Middle frontal gyrus (tissue), 1 donor: ENCODE measurements around the gene OPRM1.
"Not testable (repeated sequence)": the region's sequence is repeated elsewhere in the genome, so short reads cannot be mapped to it uniquely, and the experiment has no call there.

ENCODE experiments used
- DNase-seq: peaks from one replicate; pipeline ENCODE4 v3.0.0-alpha.2; 2015; ENCODE audit warnings: low spot score; ENCODE audit errors: extremely low spot score

OPRM1 gene

DNA sequence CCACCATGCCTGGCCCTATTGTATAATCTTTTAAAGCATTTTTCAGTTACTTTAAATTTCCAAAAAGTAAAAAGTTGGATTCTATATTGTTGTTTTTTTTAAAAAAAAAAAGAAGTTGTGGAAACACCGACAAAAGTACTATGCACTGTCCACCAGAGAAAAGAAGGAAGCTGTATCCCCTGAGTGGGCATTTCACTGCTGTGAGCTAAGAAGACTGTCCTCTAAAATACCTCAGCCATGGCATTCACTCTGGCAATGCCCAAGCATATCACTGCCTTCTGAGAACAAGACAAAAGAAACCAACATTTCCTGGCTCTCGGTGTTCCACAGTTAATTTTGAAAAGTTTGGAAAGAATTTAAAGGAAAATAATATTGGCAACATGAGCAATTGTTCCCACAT lies 199.8 kb downstream of the OPRM1 start:
- no peak for DNase-seq

DNA sequence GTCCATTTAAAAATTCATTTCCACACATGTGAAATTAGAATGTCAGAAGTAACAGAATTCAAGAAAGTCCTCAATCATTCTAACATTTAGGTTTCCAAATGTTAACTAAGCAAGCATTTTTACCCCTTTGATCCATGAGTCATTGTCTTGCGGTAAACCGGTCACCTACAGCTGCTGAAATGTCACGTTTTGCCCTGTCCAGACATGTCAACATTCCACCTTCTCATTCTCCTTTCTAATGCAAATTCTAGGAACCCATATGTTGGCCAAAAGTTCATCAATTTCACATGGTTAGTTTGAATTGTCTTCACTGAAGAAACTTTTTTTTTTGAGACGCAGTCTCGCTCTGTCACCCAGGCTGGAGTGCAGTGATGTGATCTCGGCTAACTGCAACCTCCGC lies 200.4 kb downstream of the OPRM1 start:
- DNase-seq, result no peak

DNA sequence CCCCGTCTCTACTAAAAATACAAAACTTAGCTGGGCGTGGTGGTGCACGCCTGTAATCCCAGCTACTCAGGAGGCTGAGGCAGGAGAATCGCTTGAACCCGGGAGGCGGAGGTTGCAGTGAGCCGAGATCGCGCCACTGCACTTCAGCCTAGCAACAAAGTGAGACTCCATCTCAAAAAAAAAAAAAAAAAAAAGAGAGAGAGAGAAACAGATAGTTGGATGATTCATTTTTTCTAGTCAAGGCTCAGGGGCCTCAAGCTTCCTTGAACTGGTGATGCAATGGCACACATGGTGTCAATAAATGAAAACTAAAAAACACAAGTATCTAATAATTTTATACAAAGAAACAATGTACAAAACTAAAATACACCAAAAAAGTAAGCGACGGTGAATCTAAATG lies 202.0 kb downstream of the OPRM1 start:
- DNase-seq, result not testable (repeated sequence)

DNA sequence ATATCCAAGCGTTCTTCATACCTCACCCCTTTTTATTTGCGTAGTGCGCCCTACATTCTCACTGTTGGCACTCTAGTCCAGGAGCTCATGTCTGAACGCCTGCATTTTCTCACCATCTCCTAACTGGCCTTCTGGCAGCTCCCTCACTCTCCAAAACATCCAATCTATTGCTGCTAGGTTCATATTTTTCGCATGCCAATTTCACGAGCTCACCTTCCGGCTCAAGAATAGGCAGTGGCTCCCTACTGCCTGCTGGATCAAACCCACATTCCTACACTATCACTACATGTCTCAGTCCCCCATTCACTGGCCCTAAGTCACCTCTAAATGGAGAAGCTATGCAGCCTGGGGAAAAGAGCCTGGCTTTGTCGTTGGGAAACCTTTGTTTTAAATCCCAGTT lies 202.5 kb downstream of the OPRM1 start:
- no peak for DNase-seq

DNA sequence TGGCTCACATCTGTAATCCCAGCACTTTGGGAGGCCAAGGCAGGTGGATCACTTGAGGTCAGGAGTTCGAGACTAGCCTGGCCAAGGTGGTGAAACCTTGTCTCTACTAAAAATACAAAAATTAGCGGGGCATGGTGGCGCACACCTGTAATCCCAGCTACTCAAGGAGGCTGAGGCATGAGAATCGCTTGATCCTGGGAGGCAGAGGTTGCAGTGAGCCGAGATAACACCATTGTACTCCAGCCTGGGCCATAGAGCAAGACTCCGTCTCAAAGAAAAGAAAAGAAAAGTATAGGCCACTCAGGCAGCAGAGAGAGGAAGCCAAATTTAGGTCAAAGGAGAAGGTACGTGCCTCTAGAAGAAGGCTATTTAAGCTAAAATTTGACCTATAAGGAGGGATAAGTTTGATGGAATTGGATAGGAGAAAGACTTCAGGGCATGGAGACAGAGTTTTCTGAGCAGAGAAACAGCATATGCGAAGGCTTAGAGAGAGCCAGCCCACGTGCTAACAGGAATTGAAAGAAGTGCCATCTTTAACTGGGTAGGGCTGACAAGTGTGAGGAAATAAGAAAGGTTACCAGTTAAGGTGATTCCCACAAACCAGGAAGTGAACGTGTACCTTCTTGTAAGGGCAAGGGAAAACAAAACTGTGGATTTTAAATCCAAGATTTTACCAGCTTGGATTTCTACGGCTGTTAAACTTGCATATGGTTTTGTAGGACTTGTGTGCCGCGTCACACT lies 203.7 kb downstream of the OPRM1 start:
- no peak for DNase-seq

DNA sequence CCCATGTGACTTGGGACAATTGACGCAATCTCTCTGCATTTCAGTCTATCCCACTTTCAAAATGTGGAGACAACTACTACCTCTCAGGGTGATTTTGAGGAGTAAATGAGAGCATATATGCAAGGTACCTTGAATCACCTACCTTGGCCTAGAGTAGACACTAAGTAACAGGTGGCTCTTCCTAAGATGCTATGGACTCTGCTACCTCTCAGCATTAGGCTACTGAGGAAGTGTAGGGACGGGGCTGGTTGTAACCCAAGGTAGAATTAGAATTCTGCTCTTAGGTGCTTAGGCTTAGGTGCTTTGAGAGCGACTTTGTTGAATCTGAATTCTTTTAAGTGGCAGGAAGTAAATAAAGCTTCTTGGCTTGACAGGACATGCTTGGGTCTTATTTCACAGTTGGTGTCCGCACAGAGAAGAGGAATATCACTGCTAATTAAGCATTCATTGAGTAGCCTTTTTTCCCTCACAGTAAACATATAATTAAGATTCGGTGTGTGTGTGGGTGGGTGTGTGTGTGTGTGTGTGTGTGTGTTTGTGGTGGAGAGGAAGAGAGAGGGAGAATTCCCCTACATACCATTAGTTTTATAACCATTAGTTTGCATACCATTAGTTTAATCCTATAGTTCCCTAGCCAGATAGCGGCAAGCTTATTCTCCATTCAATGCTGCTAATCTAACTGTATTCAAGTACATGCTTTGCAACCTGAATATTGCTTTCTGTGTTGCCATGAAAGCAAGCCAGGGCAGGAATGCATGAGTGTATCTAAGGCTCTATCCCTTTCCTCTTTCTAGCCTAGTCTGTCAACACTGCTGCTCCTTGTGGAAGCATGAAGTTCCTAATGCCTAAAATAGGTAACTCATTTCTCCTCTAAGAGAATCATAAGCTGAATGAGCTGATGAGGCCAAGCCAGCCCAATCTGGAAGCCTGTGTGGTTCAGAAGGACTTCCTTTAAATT lies 205.0 kb downstream of the OPRM1 start:
- no peak for DNase-seq

DNA sequence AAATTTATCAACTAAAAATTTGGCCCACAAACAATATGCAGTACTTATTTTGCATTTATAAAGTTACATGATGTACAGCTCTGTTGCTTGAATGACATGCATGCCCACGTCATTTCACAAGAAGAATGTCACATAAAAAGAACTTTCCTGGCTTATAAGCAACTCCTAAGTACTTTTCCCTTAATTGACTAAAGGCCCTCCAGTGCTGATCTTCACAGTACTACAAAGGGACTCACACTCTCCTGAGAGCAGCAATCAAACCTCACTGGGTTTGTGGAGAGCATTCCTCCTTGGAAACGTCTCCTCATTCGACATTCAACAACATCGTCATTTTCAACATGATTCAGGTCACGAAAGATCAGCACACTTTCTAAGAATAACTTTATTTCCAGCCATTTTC lies 206.5 kb downstream of the OPRM1 start:
- DNase-seq, result no peak

DNA sequence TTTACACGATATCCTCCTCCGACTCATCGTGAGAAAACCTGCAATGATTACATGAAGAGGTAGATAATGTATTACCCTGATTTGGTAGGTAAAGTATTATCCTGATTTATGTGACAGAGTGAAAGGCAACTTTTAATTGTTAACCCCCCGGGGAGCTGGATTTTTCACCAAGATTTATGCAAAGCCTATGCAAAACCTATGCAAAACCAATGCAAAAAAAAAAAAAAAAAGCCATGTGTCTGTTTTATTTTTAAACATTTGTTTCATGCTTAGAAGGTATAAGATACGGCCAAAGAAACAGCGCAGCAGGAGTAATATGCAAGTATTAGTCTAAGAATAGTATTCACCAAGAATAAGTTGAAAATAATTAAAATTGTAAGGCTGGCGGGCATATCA lies 207.7 kb downstream of the OPRM1 start:
- DNase-seq, result no peak

DNA sequence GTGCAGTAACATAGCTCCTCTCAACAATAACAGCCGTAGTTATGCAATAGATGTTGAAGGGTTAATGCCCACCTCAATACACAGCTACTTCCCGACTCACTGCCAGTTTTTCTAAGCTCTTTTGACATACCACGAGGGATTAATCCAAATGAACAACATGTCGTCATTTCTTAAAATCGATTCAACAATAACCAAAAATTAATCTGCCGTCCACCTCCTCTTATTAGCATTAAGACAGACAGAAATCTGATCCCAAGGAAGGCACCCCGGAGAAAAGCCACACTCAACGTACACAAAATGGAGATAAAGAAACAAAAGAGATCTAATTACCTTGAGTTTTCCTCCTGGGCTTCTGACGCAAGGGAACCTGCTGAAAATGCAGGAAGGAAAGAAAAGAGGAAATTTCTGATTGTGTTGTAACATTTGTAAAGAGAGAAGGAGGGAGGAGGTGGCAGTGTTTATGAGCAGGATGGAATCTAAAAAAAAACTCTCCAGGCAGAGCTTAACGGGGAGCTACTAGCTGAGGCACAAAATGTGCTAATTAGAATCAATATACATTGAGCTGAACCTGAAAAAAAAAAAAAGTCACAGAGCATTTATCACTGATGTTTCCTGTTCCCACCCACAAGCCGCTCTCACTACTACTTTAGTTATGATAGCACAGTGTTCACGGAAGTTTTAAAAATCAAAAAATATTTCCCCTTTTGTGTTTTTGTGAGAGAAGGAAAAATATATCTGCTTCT lies 208.2 kb downstream of the OPRM1 start:
- no peak for DNase-seq

DNA sequence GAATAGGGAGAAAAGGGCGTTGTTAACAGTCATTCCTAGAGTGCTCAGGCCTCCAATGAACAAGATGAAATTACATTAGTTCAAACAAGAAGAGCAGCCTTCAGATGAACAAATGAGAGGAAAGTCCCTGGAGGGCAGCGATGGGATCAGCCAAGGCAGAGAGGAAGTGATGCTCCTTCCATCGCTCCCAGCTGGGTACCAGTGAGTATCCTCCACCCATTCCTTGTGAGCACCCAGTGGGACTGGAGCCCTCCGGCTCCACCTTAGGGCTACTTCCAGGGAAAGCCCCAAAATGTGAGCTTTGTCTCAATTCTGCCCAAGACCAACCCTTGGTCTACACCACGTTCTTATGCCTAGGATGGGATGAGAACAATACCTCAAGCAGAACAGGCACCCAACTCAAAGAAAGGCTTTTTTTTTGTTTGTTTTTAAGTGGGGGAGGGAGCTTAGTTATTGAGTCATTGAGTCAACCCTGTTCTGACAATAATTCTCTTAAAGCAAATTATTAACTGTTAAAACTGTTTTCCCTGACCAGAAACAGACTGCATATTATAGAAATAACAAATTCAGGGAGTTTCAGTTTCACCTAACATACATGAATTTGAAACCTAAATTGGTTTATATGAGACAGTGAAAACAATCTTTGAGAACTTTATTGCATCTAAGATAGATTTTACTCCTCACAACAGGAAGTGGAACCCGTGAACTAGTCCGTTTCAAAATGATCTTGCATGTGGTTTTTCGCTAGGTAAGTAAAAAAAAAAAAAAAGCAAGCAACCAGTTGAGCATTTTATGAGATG lies 210.7 kb downstream of the OPRM1 start:
- no peak for DNase-seq

DNA sequence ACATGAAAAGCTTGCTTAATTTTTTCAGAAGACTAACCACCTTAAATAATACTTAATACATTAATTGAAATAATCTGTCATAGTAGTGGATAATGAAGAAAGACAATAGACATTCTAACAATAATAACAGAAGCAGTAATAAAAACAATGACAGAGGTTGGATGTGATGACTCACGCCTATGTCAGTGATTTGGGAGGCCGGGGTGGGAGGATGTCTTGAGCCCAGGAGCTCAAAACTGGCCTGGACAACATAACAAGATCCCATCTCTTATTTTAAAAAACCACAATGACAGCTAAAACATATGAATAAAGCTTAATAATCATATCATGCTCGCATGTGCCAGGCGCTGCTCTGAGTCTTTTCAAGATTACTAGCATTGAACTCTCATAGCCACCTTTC lies 212.1 kb downstream of the OPRM1 start:
- DNase-seq, result no peak

DNA sequence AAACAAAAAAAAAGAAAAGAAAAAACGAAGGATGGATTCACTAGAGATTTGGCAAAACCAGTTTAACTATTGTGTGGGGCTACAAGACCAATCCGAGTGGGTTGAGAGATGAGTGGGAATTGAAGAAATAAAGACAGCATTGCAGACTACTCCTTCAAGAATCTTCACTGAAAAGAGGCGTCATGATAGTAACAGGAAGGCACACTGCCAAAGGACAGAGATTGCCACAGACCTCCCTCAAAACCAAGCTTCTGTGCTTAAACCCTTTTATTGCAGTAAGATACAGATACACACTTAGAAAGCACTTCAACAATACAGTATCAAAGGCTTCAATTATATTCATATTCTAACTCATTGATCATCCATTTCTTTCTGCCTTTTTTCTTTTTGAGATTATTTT lies 213.6 kb downstream of the OPRM1 start:
- DNase-seq, result no peak

DNA sequence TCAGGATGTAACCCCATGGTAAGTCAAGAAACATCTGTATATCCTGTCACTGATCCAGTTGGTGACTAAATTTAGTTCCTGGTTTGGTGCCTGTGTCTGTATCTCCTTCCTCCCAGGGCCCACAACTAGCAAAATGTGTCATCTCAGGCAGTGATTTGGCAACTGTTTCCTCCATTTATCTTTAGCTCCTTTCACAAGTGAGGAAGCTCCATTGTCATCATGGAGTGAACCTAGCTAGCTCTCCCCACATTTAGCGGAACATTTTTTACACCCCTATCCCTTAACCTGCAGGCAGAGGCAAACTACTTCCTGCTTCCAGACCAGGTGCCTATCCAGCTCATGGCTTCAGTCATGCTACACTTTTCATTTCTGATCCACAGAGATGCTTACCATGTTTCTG lies 218.0 kb downstream of the OPRM1 start:
- DNase-seq, result no peak

DNA sequence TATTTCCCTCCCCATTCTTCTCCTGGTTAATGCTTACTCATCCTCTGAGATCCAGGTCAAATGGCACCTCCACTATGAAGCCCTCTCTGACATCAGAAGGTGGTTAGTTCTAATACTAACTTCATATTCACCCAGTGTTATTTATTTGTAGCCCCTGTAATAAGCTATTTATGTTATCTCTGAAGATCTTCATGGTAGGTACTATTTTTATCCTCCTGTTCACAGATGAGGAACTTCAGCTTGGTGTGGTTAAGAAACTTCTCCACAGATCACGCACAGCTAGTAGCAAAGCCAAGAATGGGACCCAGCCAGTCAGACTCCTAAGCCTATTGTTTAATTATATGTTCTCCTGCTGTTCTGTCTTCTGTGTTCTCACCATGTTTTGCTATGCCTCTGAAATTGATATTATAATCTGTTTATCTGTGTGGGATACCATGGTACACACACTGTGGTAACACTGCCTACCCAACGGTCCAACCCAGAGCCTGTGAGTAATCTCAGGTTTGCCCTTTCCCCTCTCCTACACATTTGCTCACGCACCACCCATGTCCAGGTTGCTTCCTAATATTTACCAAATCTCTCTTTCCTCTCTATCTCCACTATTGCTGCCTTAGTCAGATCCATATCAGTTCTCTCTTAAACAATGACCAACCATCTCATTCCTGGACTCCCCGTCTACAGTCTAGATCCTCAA lies 219.2 kb downstream of the OPRM1 start:
- no peak for DNase-seq

DNA sequence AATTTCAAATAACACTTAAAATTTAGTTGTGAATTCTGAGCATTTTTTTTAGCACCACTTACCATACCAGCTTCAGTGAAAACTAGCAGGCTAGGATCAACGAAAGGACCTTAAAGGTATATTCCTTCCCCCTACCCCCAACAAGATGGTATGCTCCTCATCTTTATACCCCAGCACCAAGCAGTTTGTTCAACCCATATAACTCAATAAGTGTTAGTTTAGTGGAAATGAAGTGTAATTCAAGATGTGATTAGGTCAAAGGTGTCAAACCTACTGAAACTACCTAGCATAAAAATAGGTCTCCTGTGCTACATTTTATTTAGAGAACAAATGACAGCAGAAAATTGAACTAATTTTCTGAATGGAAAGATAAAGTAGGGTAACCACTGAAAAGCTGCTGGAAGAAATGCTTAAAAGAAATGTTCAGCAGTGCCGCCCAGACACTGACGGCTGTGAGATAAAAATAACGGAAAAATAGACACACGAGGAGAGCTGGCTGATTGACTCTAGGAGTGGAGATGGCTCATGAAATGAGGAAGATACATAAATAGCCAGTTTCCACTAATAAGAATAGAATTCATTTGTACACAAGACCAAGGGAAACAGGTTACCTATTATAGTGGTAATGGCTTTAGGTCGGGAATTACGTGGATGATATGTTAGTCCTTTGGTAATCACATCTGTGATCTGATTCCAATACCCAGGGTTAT lies 222.8 kb downstream of the OPRM1 start:
- DNase-seq, result no peak

DNA sequence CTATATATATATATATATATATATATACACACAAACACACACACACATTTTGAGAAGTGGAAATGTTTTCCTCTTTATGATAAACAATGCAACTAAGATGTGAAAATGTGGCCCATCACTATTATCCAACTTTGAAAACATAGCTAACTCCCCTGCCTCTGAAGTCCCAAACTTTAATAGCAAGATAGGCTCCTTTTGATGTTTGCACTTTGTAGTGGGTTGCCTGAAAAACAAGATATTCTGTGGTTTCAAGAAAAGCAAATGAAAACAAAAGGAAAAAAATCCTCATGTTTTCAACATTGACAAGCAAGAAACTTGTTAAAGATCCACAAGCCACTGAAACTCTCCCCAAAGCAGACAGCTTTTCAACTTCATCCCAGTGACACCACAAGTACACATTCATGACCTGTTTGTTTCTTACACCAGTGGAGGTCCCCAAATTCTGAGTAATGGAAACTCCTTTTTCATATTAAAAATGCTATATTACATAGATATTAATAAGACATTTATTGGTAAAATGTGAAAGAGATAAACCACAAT lies 227.6 kb downstream of the OPRM1 start:
- no peak for DNase-seq

DNA sequence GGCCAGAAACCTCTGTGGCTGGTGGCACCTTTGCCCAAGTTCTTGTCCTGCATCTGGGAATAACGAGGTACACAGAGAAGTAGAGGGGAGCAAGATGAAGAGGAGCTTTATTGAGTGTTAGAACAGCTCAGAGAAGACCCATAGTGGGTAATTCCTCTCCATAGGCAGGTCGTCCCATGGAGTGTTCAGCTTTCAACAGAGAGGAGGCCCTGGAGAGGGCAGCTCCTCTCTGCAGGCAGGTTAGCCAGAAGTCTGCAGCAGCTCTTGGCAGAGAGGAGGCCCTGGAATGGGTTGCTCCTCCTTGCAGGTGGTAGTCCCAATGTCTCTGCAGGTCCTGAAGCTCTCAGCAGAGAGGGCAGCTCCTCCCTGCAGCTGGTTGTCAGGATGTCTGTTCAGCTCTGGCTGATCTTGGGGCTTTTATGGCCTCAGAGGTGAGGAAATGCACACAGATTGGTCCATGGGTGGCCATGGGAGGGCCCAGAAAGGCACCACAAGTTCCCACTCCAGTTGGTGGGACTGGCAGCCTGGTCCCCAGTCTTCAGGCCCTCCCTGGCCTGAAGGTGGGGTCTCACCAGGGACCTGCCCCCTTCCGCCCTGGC lies 228.6 kb downstream of the OPRM1 start:
- DNase-seq, result no peak

DNA sequence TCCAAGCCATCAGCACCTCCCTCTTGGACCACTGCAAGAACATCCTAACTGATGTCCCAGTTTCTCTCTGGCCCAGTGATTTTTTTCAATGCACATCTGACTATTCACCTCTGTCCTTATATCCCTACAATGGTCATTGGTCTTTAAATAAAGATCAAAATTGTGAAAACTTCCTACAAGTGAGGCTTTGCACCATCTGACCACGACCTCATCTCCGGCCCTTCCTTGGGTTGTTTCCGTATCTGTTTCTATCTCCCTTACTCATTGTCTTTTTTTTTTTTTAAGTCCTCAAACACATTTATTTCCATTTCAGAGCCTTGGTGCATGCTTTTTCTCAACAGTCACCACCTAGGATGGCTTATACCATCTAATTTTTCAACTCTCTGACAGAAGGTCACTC lies 229.4 kb downstream of the OPRM1 start:
- DNase-seq, result no peak

DNA sequence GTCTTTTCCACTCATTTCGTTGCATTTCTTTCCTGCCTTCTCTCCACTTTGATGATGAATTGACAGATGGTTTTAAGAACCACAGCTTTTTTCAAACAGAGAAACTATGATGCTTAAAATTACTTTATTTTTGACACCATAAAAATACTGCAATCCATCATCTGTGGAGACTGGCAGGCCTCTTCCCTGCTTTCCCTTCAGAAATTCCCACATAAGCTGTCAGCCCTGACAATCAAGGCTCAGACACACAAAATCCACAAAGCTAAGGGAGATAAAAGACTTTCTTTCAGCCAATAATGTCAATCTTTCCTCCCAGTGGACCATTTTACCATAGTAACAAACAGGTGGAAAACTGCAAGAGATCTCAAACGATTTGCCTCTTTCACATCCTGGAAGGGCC lies 235.1 kb downstream of the OPRM1 start:
- DNase-seq, result no peak
